DOHH2 (cell line): ENCODE measurements around the gene ANP32A.

Experiments used
- EZH2phosphoT487 ChIP-seq: fragments of 200-600 bp; sonication (generic); IDR thresholded peaks from 2 replicates; pipeline ENCODE4 v1.6.1; 2017; ENCODE audit warnings: borderline replicate concordance, mild to moderate bottlenecking, antibody characterized with exemption, low read length, moderate library complexity, mixed read lengths
- TF ChIP-seq, protein P1 (sequence below): fragments of 200-600 bp; sonication (generic); IDR thresholded peaks from one replicate; pipeline ENCODE4 v1.5.1; 2014; ENCODE audit warnings: antibody characterized with exemption, mild to moderate bottlenecking, low read depth, low read length; ENCODE audit not compliant: poor library complexity, severe bottlenecking

DNA sequence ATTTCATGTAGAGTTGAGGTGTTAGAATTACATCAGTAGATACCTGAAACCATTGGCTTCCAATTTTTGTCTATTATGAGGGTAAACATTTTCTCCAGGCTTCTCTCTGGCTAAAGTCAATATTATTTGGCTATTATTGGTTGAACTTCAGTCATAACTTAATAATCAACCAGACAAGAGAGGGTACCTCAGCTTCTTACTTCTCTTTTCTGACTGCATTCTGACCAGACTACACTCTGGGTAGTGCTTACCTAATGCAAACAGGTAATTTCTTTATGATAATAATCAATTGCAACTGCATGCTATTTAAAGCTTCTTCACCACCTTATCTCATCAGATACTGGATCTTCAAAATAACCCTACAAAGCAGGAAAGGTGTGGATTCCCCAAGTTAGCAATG, 85.1 kb downstream of the ANP32A start:
- TF ChIP-seq, protein P1, sequence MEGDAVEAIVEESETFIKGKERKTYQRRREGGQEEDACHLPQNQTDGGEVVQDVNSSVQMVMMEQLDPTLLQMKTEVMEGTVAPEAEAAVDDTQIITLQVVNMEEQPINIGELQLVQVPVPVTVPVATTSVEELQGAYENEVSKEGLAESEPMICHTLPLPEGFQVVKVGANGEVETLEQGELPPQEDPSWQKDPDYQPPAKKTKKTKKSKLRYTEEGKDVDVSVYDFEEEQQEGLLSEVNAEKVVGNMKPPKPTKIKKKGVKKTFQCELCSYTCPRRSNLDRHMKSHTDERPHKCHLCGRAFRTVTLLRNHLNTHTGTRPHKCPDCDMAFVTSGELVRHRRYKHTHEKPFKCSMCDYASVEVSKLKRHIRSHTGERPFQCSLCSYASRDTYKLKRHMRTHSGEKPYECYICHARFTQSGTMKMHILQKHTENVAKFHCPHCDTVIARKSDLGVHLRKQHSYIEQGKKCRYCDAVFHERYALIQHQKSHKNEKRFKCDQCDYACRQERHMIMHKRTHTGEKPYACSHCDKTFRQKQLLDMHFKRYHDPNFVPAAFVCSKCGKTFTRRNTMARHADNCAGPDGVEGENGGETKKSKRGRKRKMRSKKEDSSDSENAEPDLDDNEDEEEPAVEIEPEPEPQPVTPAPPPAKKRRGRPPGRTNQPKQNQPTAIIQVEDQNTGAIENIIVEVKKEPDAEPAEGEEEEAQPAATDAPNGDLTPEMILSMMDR, result no peak
- TF ChIP-seq EZH2phosphoT487, result no peak
